NCI-H146 treated with DMSO at 0.1 percent for 48 hours (cell line): ENCODE measurements around the gene CASP12.

ENCODE experiments used
- DNase-seq: peaks from one replicate; lab custom pipeline; 2025; ENCODE audit not compliant: unreplicated experiment; lab: John Stamatoyannopoulos, UW

Gene CASP12

GRCh38 chr11:104841185-104841584, 57.1 kb downstream of the CASP12 start:
- no peak for DNase-seq

GRCh38 chr11:104837969-104838639, 60.2 kb downstream of the CASP12 start:
- DNase-seq, result no peak

- DNase-seq, result no peak
Observed at GRCh38 chr11:104836691-104837090, 61.6 kb downstream of the CASP12 start.
